Stimulated activated CD4-positive, alpha-beta T cell treated with anti-CD3 and anti-CD28 coated beads, TNF-alpha, amount 100 ng/mL, for 24 hours (primary cell): ENCODE data around the gene COG4.
"Not testable (repeated sequence)": the region's sequence is repeated elsewhere in the genome, so short reads cannot be mapped to it uniquely, and the experiment has no call there.

ENCODE experiments used
- DNase-seq, 3 experiments: peaks; one replicate each; pipeline ENCODE4 v3.0.0-alpha.2; 2020; ENCODE audit warnings: low read depth in 3 of 3

COG4 gene

DNA sequence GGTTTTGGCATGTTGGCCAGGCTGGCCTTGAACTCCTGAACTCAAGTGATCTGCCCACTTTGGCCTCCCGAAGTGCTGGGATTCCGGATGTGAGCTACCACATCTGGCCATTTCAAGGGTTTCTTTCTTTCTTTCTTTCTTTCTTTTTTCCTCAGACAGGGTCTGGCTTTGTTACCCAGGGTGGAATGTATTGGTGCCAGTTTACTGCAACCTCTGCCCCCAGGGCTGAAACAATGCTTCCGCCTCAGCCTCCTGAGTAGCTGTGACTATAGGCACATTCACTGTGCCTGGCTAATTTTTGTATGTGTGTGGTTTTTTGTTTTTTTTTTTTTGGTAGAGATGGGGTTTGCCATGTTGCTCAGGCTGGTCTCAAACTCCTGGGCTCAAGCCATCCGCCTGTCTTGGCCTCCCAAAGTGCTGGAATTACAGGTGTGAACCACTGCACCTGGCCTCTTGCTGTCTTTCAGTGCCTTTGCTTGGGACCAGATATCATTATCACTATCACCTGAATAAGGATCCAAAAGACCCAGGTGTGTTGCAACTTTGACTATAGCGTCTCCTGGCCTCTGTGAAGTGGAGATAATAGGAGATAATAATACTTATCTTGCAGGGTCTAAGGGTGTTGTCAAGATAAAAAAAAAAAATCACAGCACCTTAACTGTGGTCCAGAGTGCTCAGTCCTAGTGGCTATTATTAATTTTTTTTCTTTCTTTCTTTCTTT, 65.7 kb downstream of the COG4 start:
- no peak for DNase-seq

DNA sequence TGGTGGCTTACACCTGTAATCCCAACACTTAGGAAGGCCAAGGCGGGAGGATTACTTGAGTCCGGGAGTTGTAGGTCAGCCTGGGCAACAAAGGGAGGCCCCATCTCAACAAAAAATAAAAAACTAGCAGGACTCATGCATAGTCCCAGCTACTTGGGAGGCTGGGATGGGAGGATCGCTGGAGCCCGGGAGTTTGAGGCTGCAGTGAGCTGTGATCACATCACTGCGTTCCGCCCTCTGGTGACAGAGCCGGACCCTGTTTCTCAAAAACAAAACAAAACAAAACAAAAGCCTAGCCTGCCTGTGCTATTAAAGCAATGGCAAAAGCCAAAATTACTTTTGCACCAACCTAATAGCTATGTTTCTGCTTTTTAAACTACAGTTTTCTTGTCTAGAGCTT, 67.4 kb downstream of the COG4 start:
- no peak for DNase-seq

DNA sequence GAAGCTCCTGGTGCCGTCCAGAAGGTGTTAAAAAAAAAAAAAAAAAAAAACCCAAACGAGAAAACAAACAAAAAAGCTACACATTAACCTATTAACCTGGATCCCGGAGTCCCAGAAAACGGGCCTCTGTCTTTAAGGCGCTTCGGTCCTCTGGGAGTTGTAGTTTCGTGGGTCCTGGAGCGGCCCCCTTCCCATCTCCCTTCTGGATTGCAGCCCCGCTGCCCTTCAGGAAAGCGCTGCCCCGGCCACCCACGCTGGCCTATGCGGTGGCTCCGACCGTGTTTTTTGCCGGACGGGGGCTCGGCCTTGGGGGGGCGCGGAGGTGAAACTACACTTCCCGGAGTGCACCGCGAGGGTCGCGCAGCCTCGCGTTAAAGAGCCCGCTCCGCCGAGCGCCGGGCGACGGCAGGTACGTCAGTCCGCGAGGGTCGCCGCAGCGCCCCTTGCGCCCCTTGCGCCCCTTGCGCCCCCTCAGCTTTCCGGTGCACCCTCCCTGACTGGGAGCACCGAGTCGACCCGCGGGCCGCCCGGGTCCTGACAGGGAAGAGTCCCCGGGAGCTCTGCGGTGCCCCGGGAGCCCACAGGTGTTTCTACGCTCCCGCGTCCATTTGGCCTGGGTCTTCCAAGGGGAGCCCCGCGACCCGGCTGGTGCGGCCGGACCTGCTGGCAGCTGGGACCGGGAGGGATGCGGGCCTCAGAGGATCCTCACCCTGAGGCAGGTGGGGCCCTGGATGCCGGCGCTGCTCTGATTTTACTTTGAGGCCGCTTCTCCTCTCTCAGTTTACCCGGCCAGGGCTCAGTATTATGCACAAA, 68.9 kb downstream of the COG4 start, which contains the start of gene FCSK:
TSS of gene FCSK (plus strand) at position 374 of the 813 bp plus-strand sequence. CDS start 8,596 bp downstream, outside the sequence.
- peak in 2 of 3 experiments; percentile 39 to 56 for DNase-seq

DNA sequence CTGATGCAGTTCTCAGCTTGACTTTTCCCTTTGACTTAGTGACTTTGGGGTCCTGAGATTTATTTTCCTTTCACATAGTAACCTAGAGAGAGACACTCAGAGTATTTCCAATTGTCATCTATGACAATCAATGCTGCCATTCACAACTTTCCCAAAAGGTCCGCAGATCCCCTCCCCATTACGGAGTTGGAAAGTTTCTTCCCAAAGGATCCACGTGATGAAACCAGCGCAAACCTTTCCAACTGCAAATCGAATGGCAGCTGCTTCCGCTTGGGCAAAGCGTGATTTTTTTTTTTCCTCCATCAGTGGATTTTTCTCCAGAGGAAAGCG, 69.5 kb downstream of the COG4 start:
- DNase-seq: no peak

GRCh38 chr16:70453117-70453891, 70.0 kb downstream of the COG4 start:
- DNase-seq: no peak

GRCh38 chr16:70451004-70451340, 72.4 kb downstream of the COG4 start:
- DNase-seq: not testable (repeated sequence)

DNA sequence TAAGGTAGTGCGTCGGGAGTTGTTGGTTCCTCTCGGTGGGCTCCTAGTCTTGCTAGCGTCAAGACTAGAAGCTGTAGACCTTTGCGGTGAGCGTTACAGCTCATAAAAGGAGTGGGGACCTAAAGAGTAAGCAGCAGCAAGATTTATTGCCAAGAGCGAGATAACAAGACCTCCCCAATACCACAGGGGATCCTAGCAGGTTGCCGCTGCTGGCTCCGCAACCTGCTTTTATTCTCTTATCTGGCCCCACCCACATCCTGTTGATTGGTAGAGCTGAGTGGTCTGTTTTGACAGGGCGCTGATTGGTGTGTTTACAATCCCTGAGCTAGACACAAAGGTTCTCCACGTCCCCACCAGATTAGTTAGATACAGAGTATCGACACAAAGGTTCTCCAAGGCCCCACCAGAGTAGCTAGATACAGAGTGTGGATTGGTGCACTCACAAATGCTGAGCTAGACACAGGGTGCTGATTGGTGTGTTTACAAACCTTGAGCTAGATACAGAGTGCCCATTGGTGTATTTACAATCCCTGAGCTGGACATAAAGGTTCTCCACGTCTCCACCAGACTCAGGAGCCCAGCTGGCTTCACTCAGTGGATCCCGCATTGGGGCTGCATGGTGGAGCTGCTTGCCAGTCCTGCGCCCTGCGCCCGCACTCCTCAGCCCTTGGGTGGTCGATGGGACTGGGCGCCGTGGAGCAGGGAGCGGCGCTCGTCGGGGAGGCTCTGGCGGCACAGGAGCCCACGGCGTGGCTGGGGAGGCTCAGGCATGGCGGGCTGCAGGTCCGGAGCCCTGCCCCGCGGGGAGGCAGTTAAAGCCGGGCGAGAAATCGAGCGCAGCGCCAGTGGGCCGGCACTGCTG, 73.0 kb downstream of the COG4 start:
- not testable (repeated sequence) for DNase-seq

DNA sequence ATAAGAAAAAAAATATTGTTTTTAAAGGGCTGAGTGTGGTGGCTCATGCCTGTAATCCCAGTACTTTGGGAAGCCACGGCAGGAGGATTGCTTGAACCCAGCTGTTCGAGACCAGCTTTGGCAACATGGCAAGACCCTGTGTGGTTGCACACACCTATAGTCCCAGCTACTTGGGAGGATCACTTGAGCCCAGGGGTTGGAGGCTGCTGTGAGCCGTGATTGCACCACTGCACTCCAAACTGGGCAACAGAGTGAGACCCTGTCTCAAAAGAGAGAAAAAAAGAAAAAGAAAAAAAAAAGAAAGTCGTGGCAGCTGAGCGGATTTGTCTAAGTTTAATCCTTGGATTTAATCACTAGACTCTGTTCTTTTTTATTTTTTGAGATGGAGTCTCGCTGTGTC, 75.3 kb downstream of the COG4 start:
- DNase-seq: no peak

DNA sequence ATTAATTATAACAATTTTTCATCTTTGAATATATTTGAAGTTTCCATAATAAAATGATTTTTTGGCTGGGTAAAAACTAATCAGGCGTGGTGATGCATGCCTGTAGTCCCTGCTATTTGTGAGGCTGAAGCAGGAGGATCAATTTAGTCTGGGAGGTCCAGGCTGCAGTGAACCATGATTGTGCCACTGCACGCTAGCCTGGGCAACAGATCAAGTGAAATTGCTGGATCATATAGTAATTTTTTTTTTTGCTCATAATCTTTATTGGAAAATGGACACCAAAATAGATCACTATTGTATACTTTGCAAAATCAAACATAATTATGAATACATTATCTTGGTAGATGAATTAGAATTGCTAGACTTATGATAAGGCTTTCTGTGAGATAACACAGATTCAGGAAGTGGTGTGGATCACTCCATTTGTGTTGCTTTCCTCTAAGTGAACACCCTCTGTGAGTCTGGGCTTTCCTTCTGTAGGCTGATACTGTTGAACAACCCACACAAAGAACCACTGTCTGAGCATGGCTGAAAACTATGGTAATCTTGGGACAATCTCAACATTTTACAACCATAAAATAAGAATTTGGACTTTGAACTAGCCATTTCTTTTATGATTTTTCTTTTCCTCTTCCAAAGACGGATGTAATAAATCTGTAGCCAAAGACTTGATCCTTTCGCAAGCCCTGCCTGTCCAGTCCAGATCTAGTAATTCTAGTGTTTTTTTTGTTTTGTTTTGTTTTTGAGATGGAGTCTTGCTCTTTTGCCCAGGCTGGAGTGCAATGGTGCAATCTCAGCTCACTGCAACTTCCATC, 78.9 kb downstream of the COG4 start:
- DNase-seq: no peak

- DNase-seq: no peak
These were observed 81.0 kb downstream of the COG4 start for GRCh38 chr16:70442344-70442743.

DNA sequence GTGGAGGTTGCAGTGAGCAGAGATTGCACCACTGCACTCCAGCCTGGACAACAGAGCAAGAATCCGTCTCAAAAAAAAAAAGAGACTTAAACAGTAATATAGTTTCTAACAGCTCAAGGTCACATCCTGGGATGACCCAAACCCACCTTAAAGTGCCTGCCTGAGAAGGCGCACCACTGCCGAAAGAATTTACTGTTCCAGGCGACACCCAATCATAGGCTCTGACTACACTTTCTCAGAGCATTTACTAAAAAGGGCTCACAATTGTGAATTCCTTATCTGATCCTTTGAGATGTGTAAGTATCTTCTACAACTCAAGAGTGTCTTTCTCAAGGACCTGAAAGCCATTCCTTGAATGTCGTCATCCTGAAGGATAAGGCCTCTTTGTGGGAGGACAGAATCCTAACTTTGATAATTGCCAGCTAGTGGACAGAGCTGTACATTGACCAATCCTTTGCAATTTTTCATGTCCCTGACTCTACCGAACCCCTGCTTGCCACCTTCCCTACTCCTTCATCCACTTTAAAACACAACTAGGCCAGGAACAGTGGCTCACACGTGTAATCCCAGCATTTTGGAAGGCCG, 81.9 kb downstream of the COG4 start:
- no peak for DNase-seq

GRCh38 chr16:70440009-70440692, 83.2 kb downstream of the COG4 start:
- no peak for DNase-seq

DNA sequence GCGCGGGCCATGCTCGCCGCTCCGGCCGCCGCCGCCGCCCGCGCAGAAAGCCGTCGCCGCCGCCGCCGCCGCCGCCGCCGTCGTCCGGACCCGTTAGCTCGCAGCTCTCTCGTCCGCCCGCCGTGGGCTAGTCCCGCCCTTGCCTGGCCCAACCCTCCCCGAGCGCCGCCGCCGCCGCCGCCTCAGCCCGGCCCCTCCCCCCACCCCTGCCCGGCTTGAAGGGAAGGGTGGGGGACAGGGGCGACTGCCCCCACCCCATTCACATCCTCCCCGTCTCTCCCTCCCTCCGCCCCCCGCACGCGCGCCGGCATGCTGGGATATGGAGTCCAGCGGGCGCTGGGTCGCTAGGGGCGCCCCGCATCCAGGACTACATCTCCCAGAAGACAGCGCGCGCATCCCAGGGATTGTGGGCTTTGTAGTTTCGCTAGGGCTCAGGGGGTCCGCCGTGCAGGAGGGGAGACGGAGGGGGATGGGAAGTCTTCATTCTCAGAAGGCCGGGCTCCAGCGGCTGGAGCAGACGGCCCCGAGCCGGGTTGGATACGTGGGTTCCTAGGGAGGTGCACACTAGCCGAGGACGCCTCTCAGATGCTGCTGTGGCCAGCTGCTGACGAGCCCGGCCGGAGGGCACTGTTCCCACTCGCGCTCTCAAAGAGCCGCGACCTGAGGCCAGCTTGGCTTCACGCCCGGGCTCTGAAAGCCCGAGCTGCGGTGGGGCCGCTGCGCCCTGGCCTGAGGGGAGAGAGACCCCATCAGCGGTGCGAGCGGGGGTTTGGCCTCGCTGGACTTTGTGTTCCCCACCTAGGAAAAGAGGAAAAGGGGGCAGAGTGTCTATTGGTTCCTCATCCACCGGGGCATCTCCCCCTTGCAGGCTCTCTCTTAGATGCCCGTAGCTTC, 84.1 kb downstream of the COG4 start, which contains the start of gene ST3GAL2:
TSS of gene ST3GAL2 (minus strand) at position 132 of the 894 bp plus-strand sequence. CDS start 40,570 bp downstream, outside the sequence.
- peak; percentile 82 to 93 (median 88) for DNase-seq

GRCh38 chr16:70438585-70438968, 84.8 kb downstream of the COG4 start:
- no peak for DNase-seq

DNA sequence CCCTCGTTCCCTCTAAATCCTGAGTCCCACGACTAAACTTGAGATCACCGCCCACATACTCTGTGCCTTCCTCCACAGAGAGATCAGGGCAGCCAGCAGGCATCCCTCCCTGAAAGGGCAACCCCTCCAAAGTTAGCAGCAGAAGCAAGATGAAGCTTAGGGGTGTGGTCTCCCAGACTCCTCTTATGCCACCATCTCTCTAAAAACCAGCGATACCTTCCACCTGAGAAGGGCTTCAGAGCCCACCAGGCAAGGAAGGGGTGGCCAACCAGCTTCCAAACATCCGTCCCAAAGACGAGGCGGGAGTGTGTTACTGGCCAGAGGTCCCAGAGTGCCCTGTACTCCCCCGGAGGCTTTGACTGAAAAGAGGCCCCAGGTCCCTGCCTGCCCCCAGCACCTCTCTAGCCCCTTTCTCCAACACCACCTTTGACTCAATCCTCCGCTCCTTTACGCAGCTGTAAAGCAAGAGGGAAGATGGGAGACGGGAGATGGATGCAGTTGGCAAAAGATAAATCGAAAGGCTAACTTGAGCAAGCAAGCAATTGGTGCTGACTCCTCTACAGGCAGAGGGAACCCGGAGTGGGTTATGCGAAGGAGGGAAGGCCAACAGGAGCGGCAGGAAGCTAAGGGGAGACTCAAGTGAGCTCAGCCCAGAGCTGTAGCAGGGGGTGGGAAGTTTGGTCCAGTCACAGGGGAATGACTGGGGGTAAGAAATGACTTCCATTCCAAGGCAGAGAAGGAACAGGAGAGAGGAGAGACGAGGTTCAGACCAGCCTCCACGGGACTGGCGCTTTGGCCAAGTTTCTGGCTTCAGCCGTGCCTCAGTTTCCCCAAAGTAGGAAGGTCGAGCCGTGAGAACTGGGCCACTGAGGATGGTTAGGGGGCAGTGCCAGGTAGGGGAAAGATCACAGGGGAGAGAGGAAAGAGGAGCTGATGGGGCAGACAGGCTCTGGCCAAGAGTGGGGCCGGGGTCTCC, 85.5 kb downstream of the COG4 start:
- DNase-seq: no peak

DNA sequence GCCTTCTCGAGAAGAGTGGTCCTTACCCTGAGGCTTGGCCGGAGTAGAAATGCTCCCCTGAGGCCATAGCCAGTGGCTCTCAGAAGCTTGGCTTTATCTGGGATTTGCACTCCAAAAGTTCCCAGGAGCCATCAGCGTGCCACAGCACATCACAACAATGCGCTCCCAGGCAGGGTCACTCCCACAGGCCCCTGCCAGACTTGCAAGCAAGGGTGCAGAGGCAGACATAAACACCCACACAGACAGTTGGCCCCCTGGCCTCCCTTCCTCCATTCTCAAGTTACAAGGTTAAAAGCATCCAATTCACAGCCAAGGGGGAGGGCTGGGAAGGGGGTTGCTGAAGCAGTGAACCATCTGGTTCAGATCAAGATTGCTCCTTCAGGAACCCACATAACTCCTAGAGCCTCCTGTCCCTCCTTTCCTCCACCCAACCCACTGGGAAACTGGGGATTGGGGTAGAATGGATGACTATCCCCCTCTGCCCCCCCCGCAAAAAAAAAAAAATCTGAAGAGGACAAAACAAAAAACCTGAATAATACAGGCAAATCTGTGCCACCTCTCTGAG, 86.3 kb downstream of the COG4 start:
- no peak for DNase-seq
